HS-5 (cell line): ENCODE measurements around the gene ANKRD40CL.
"Not testable (repeated sequence)": the region's sequence is repeated elsewhere in the genome, so short reads cannot be mapped to it uniquely, and the experiment has no call there.

Experiments used
- DNase-seq: peaks from one replicate; pipeline ENCODE4 v3.0.0-alpha.2; 2012; ENCODE audit warnings: low read depth

ANKRD40CL gene

DNA sequence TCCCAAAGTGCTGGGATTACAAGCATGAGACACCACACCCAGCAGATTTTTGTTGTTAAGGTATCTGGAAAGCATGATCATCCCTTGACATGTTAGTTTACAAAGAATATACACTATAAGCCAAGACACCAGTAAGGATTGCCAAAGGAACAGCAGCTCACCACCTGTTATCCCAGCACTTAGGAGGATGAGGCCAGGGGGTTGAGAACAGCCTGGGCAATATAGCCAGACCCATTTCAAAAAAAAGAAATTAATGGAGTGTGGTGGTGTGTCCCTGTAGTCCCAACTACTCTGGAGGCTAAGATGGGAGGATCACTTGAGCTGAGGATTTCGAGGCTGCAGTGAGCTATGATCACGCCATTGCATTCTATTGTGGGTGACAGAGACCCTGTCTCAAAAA lies 5.1 kb downstream of the ANKRD40CL start:
- DNase-seq: no peak

GRCh38 chr17:50758989-50759544 lies 8.3 kb downstream of the ANKRD40CL start:
- DNase-seq: no peak

DNA sequence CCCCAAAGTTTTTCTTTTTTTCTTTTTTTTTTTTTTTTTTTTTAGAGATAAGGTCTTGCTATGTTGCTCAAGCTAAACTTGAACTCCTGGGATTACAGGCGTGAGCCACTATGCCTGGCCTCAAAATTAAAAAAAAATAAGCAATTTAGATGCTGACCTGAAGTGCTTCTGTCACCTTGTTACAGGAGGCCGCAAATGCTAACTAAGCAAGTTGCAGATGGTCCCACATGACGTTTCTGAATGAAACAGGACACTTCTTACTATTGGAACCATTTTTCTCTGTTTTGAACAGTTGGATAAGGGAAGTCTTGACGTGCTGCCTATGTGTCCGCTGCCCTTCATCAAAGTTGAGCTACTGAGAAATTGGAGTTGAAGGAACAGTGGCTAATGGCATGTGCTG lies 8.8 kb downstream of the ANKRD40CL start:
- no peak for DNase-seq

GRCh38 chr17:50754521-50754920 lies 12.8 kb downstream of the ANKRD40CL start:
- DNase-seq: no peak

GRCh38 chr17:50749245-50749644 lies 18.1 kb downstream of the ANKRD40CL start:
- no peak for DNase-seq

DNA sequence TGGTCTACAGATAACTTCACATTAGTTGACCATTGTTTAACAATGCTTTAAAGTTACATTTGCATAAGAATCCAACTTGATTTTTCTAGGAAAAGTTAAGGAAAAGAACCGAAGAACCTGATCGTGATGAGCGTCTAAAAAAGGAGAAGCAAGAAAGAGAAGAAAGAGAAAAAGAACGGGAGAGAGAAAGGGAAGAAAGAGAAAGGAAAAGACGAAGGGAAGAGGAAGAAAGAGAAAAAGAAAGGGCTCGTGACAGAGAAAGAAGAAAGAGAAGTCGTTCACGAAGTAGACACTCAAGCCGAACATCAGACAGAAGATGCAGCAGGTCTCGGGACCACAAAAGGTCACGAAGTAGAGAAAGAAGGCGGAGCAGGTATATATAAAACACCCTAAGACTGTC lies 21.7 kb downstream of the ANKRD40CL start:
- DNase-seq: no peak

DNA sequence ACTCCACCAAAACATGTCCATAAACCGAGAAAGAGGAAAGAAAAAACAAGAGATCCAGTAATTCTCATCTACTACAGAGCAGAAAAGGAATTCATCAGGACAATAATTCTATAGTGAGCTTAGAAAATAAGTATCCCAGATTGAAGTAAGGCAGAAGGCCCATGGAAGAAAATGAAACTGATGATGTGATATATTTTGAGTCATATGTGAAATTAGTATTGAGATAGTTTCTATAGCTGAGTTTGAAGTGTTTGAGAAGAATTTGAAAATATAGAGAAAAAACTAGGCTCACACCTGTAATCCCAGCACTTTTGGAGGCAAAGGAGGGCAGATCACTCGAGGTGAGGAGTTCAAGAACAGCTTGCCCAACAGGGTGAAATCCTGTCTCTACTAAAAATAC lies 28.2 kb downstream of the ANKRD40CL start:
- DNase-seq: no peak

GRCh38 chr17:50737118-50737698 lies 30.1 kb downstream of the ANKRD40CL start:
- DNase-seq: no peak

DNA sequence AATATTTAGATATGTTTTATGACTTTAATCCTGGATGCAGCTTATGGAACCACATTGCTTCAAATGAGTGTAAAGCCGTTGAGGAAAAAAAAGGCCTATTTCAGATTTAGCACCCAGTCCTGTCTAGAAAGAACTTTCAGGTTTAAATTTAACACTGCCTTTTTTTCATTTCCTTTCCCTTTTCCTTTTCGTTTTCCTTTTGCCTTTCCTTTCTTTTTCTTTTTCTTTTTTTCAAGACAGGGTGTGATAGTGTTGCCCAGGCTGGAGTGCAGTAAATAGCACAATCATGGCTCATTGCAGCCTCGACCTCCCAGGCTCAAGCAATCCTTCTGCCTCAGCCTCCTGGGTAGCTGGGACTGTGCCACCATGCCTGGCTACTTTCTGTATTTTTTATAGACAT lies 32.0 kb downstream of the ANKRD40CL start:
- DNase-seq: no peak

DNA sequence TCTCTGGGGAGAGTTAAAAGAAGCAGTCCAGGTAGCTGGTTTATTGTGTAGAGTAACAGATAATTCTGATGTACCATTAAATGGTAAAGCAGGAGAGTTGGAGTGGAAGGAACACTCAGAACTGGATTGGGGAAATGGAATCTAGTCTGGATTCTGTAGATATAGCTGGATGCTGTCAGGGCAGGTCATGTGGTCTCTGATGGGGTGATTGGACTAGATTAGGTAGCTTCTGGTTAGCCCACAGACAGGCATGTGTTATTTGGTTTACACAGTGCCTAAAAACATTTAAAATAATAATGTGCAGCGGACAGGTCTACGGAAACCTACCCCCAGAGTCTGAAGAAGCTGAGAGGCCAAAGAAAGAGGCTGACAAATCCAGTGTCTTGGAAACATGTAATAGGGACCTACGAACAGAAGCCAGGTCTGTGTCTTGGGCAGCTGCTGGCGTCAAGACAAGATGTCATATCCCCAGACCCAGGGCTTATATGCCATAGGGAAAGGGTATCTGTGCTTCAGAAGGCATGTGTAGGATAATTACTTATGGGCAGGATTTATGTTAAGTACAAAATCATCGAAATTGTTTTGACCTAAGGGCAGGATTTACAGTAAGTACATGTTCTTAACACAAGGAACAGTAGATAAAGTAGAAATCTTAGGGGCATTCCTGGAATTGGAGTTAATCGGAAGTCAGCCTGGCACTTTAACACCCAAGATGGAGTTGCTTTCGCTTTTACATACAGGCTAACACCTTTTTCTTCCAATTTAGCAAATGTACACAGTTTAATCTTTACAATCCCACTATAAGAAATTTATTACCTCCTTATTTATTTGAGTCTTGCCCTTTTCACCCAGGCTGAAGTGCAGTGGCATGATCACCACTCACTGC lies 35.5 kb downstream of the ANKRD40CL start:
- DNase-seq: no peak

- no peak for DNase-seq
These were observed 38.2 kb downstream of the ANKRD40CL start for GRCh38 chr17:50728881-50729765.

GRCh38 chr17:50728112-50728429 lies 39.2 kb downstream of the ANKRD40CL start:
- DNase-seq: no peak

DNA sequence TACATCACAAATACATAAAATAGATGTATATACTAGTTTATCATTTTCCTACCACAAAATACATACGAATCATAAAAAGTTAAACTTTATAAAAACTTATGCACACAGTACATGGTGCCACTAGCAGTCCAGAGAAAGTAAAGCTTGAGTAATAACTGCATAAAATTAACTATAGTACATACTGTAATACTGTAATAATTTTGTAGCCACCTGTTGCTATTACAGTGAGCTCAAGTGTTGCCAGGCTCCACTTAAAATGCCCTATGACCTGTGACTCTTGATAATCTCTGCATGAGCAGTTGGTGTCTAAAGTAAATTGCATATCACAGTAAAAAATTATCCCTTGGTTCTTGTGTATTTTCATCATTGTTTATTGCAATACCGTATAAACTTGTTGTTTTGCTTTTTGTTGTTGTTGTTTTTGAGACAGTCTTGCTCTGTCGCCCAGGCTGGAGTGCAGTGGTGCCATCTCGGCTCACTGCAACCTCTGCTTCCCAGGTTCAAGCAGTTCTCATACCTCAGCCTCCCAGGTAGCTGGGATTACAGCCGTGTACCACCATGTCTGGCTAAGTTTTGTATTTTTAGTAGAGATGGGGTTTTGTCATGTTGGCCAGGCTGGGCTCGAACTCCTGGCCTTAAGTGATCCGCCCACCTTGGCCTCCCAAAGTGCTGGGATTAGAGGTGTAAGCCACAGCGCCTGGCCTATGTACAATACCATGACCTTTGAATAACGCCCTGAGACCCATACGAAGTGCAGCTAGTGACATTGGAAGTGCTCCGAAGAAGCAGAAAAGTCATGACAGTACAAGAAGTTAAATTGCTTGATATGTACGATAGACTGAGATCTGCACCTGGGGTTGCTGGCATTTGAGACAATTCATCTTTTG lies 41.3 kb downstream of the ANKRD40CL start:
- DNase-seq: no peak

DNA sequence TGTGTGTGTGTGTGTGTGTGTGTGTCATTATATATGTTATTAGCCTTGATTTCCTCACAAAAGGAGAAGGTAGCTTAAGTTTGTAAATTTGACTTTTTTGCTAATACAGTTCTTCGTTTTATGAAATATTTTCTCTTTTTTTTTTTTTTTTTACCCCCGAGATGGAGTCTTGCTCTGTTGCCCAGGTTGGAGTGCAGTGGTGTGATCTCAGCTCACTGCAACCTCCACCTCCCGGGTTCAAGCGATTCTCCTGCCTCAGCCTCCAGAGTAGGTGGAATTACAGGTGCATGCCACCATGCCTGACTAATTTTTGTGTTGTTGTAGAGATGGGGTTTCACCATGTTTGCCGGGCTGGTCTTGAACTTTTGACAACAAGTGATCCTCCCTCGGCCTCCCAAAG lies 42.7 kb downstream of the ANKRD40CL start:
- not testable (repeated sequence) for DNase-seq

DNA sequence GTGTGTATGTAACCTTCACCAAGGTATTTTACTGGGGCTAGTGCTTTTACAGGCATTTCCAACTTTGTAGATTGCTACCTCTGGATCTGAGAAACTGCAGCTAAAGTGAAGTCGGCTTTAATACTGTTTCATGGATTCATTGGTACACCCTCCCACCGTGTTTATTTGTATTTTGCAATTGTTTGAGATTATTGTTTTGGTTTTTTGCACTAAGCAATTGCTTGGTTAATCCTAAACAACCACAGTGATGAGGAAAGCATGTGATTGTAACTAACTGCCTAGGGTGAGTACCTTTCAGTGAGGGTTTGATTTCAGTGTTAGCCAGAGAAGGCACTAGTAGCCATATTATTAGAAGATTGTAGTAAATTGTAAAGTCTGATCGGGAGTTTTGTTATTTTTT lies 44.6 kb downstream of the ANKRD40CL start:
- DNase-seq: no peak

- DNase-seq: no peak
These were observed 45.9 kb downstream of the ANKRD40CL start for GRCh38 chr17:50721194-50722010.

DNA sequence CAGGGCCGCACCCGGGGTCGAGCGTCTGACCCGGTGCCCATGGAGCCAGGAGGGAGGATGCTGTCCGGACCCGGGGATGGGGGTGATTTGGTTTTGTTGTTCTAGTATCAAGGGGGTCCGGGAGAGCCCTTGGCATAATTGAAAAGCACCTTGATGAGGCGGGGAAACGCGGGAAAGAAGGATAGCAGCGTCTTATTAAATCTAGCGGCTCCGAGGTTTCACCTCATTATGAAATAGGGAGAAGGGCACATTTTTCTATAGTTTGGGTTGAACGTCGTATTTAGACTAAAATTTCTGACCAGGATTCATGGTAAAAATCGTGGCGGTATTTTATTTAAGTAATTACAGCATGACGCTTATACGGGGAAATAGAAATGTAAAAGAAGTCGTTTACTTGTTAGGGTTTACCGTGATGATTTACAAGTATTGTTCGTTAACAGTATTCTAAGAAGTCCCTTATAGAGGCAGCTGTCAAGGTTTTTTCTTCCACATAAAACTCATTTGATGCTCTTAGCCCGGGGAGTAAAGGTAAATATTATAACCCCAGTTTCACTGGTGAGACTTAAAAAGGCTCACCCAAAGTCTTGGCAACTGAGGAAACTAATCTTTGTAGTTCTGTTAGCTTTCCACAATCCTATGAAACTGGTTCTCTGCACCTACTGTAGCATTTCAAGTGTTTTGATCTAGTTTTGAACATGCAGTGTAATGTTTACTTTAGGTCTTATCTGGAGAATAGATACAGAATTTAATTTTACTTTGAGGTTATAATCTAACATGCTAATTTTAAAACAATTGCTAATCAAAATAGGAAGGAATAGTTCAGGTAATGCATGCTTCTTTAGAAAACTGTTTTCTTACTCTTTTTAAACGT lies 47.2 kb downstream of the ANKRD40CL start:
- no peak for DNase-seq

DNA sequence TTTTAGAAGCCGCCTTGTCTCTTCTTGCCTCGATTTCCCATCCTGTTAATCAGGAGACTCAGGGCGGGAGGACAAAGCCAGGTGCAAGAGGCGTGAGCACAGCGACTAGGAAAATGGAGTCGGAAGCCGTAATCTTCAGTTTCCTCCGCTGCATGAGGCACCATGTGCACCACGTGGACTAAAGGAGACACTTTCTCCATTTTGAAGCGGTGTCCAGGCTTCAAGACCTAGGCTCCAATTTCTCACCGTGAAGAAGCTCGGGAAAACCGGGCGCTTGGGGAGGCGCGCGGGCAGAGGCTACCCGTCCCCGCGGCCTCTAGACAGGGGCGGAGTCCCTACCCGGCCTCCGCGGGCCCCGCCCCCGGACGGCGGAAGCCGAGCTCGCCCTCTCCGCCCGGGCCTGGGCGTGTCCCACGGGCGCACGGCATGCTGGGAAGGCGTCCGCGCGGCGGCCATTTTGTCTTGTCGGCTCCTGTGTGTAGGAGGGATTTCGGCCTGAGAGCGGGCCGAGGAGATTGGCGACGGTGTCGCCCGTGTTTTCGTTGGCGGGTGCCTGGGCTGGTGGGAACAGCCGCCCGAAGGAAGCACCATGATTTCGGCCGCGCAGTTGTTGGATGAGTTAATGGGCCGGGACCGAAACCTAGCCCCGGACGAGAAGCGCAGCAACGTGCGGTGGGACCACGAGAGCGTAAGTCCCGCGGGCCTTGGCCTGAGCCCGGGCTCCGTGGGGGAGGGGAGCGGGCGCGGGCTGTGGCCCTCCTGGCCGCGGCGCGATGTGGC lies 48.0 kb downstream of the ANKRD40CL start, which contains the start of gene LUC7L3:
TSS of gene LUC7L3 (plus strand) at position 460 of the 780 bp plus-strand sequence. CDS start at position 590, 130 bp downstream.
- peak; percentile 79 for DNase-seq

- no peak for DNase-seq
These were observed 51.8 kb downstream of the ANKRD40CL start for GRCh38 chr17:50715471-50715870.
